Suprapubic skin (tissue), 4 donors: ENCODE data around the gene RCN2. TPM values are rescaled to one million over a fixed set of nuclear protein-coding genes. Genes with fewer than 3 reads are reported as not detected.

ENCODE experiments used
- DNase-seq, 2 donors: peaks; one replicate each; pipeline ENCODE4 v3.0.0-alpha.2; 2019; ENCODE audit warnings: low spot score in 2 of 2
- H3K27ac ChIP-seq: fragments of 200-600 bp; sonication (generic); one replicate; pipeline ENCODE4 v1.5.1; 2019
- H3K27me3 ChIP-seq: fragments of 200-600 bp; sonication (generic); one replicate; pipeline ENCODE4 v1.5.1; 2019
- H3K36me3 ChIP-seq: fragments of 200-600 bp; sonication (generic); one replicate; pipeline ENCODE4 v1.5.1; 2019
- H3K4me1 ChIP-seq: fragments of 200-600 bp; sonication (generic); one replicate; pipeline ENCODE4 v1.5.1; 2019
- H3K4me3 ChIP-seq: fragments of 200-600 bp; sonication (generic); one replicate; pipeline ENCODE4 v1.5.1; 2019; ENCODE audit warnings: mild to moderate bottlenecking
- H3K9me3 ChIP-seq: fragments of 200-600 bp; sonication (generic); one replicate; pipeline ENCODE4 v1.5.1; 2019
- EP300 ChIP-seq: sonication (generic); formaldehyde crosslinking; IDR thresholded peaks from one replicate; pipeline ENCODE4 v1.6.1; 2017; ENCODE audit warnings: antibody characterized with exemption
- POLR2A ChIP-seq, 2 donors: fragments of 450-650 bp; IDR thresholded peaks; one replicate each; pipeline ENCODE4 v1.6.1; 2017; ENCODE audit warnings: antibody characterized with exemption in 2 of 2, mild to moderate bottlenecking in 2 of 2, moderate library complexity in 2 of 2
- POLR2AphosphoS5 ChIP-seq, 3 donors: sonication (generic); formaldehyde crosslinking; IDR thresholded peaks; one replicate each; pipeline ENCODE4 v1.6.1; 2017; ENCODE audit warnings: antibody characterized with exemption in 3 of 3
- WGBS: methylation state at CpG from one replicate; pipeline ENCODE4 v1.1.5; 2018; 5-methylcytosine and 5-hydroxymethylcytosine counted together
- total RNA-seq, 4 donors: library from RNA; depleted of rRNA; stranded (reverse); fragments of >200 nt; gene quantifications; one replicate each; pipeline ENCODE4 v1.1.0, GENCODE V29; 2016
- TF ChIP-seq, protein P1 (sequence below), 2 donors: fragments of 200-600 bp in 1 of 2; fragments of 450-650 bp in 1 of 2; sonication (generic) in 1 of 2; IDR thresholded peaks; one replicate each; pipeline ENCODE4 v1.5.1; 2016 to 2019; ENCODE audit warnings: antibody characterized with exemption in 2 of 2, mild to moderate bottlenecking in 1 of 2, moderate library complexity in 1 of 2

RCN2 gene
- total RNA-seq, 4 donors from 2014 or later = 18.3 to 33.1 (median 23.6) TPM

DNA sequence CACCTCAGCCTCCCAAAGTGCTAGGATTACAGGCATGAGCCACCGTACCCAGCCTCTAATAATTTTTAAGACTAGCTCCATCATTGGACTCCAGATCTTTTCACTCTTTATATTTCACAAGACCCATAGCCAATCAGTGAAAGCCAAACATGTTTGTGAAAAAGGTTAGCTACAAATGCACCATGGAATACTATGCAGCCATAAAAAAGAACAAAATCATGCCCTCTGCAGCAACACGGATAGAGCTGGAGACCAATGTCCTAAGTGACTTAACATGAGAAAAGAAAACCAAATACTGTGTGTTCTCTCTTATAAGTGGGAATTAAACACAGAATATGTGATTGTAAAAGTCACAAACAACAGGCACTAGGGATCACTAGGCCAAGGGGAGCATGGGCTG lies 29.6 kb upstream of the RCN2 start:
- H3K9me3 ChIP-seq = no peaks in the 10 kb centered on the region
- H3K36me3 ChIP-seq = no peaks in the 10 kb centered on the region
- 100% methylated on average over 2 of the region's 2 CpGs for WGBS
- H3K27me3 ChIP-seq = no peaks in the 10 kb centered on the region
- H3K4me3 ChIP-seq = no peak overlapping the region
- peaks cover 28% of the 10 kb centered on the region for H3K4me1 ChIP-seq
- DNase-seq = no peak
- TF ChIP-seq POLR2A (IDR thresholded peaks at IDR 0.05) (no peak), EP300 (no peak), POLR2AphosphoS5 (IDR thresholded peaks at IDR 0.05) (no peak)
- TF ChIP-seq, protein P1, sequence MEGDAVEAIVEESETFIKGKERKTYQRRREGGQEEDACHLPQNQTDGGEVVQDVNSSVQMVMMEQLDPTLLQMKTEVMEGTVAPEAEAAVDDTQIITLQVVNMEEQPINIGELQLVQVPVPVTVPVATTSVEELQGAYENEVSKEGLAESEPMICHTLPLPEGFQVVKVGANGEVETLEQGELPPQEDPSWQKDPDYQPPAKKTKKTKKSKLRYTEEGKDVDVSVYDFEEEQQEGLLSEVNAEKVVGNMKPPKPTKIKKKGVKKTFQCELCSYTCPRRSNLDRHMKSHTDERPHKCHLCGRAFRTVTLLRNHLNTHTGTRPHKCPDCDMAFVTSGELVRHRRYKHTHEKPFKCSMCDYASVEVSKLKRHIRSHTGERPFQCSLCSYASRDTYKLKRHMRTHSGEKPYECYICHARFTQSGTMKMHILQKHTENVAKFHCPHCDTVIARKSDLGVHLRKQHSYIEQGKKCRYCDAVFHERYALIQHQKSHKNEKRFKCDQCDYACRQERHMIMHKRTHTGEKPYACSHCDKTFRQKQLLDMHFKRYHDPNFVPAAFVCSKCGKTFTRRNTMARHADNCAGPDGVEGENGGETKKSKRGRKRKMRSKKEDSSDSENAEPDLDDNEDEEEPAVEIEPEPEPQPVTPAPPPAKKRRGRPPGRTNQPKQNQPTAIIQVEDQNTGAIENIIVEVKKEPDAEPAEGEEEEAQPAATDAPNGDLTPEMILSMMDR (IDR thresholded peaks at IDR 0.05) = no peak
- H3K27ac ChIP-seq = no peak overlapping the region

DNA sequence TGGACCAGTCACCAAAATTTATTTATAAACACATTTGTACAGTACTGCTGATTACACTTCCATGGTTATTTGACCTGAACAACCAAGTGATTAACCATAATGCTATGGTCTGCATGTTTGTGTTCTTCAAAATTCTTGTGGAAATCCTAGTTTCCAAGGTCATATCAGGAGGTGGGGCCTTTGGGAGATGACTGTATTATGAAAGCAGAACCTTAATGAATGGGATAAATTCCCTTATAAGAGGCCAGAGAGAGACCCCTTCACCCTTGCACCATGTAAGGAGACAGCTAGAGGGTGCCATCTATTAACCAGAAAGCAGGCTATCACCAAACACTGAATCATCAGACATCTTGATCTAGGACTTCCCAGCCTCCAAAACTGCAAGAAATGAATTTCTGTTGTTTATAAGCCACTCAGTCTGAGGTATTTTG lies 28.3 kb upstream of the RCN2 start:
- no peak overlapping the region for H3K27ac ChIP-seq

DNA sequence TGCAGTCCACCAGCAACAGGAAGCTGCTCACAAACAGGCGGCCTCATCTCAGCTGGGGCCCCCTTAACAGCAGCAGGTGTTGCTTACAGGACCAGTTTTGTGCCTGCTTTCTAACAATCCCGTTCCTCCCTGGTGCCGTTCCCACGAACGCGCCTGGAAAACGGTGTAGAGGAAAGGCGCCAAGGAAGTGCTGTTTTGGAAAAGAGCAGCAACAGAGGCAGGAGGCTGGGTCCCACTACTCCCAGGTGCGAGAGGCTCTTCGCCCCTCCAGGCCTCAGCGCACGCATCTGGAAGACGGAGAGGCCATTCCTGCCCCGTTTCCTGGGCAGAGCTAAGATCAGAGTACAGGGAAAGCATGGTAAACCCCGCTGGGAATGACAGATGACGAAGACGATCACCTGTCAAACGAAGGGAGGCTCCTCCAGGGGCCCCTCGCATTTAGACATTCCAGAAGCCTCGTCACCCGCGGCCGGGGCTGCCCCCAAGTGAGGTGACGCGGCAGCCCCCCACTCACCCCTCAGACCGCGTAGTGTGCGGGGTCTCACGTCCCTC lies 27.0 kb upstream of the RCN2 start:
- Histone ChIP-seq H3K27ac (peak overlapping the region; percentile 92), H3K4me1 (peaks cover 28% of the 10 kb centered on the region), H3K36me3 (no peaks in the 10 kb centered on the region), H3K9me3 (no peaks in the 10 kb centered on the region), H3K4me3 (peak overlapping the region; percentile 90), H3K27me3 (no peaks in the 10 kb centered on the region)
- DNase-seq = peak in 1 of 2 donors; percentile 67
- TF ChIP-seq, protein P1 (IDR thresholded peaks at IDR 0.05) = no peak
- no peak for TF ChIP-seq EP300
- WGBS = 2% methylated on average over 9 of the region's 29 CpGs

More for the DNA sequence above, 28.3 kb upstream of the RCN2 start:
- Histone ChIP-seq H3K27me3 (no peaks in the 10 kb centered on the region), H3K4me3 (no peak overlapping the region), H3K9me3 (no peaks in the 10 kb centered on the region), H3K36me3 (no peaks in the 10 kb centered on the region), H3K4me1 (peaks cover 28% of the 10 kb centered on the region)
- no peak for DNase-seq
- TF ChIP-seq EP300 (no peak), POLR2AphosphoS5 (IDR thresholded peaks at IDR 0.05) (no peak), POLR2A (IDR thresholded peaks at IDR 0.05) (no peak)
- TF ChIP-seq, protein P1 (IDR thresholded peaks at IDR 0.05) = no peak

DNA sequence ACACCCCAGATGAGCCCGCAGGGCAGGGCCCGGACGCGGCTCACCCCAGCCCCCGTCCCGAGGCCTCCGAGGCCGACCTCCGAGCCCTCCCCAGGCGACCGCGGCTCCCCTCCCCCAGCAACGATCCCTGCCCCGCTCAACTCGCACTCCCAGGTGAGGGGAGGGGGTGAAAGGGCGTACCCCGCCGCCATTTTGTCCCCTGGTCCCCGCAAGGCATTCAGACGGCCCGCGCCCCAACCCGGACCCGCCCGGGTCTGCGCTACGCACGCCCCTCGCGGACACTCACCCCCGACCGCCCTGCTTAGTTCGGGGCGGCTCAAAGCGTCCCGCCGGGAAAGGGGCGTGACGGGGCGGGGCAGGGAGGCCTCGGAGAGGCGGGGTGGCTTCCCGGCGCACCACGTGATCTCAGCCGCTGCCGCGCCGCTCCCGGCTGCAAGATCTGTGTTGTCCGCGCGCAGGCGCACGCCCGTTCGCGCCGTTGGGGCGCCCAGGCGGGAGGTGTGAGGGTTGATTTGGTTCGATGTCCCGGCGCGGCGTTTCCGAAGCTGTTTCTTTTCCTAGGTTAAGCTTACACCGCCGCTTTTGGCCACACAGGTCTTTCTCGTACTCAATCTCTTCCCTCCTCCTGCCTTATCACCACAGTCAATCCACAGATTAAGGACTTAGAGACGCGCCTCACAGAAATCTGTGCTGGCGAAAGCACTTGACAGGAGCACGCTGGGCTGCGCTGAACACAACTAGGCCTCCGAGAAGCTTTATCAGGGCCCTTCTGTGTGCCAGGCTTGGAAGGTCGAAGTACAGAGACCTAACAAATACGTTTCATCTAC lies 26.3 kb upstream of the RCN2 start, which contains the start of gene SCAPER:
Gene SCAPER, minus strand, starts transcription at position 328 of the 827 bp plus-strand sequence. CDS start 21,523 bp downstream, outside the sequence.
- Histone ChIP-seq H3K27me3 (no peaks in the 10 kb centered on the region), H3K9me3 (no peaks in the 10 kb centered on the region), H3K27ac (peak within 1 kb of the TSS; percentile 92), H3K36me3 (no peaks in the 10 kb centered on the region), H3K4me1 (peaks cover 28% of the 10 kb centered on the region), H3K4me3 (peak within 1 kb of the TSS; percentile 90)
- WGBS = under 1% methylated on average over 11 of the region's 78 CpGs
- DNase-seq = peak; percentile 93 to 94
- TF ChIP-seq EP300 (no peak), POLR2AphosphoS5 (IDR thresholded peaks at IDR 0.05) (peak in 1 of 3 donors; percentile 46), POLR2A (IDR thresholded peaks at IDR 0.05) (peak in 1 of 2 donors; percentile 70)

DNA sequence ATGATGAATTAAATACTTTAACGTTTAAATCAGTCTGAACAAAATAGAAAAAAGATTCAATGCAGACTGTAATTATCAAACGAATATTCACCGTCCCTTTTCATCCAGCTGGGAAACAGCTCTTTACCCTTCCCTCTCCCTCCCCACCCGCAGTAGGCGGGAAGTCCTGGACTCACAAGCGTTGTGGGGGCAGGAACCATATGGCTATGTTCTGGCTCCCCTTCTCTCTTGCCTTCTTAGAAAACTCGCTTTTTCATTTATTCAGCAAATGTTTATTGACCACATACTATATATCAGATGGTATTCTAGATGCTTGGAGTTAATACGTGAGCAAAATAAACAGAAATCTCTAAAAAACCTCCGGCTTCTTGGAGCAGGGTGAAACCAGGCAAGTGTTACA lies 25.7 kb upstream of the RCN2 start:
- no peak for DNase-seq
- Histone ChIP-seq H3K4me3 (peak overlapping the region; percentile 90), H3K36me3 (no peaks in the 10 kb centered on the region), H3K27ac (peak overlapping the region; percentile 92), H3K4me1 (peaks cover 28% of the 10 kb centered on the region), H3K27me3 (no peaks in the 10 kb centered on the region), H3K9me3 (no peaks in the 10 kb centered on the region)
- 38% methylated on average over 9 of the region's 9 CpGs for WGBS
- TF ChIP-seq EP300 (no peak), POLR2AphosphoS5 (IDR thresholded peaks at IDR 0.05) (no peak), POLR2A (IDR thresholded peaks at IDR 0.05) (no peak)
- TF ChIP-seq, protein P1 (IDR thresholded peaks at IDR 0.05) = no peak
